Stimulated activated CD4-positive, alpha-beta T cell treated with anti-CD3 and anti-CD28 coated beads, Interleukin-4, amount 100 ng/mL, for 48 hours (primary cell): Measurements from ENCODE around the gene RPS6KA2.

Experiments used
- DNase-seq, 2 donors: peaks; one replicate each; pipeline ENCODE4 v3.0.0-alpha.2; 2020; ENCODE audit warnings: low read depth in 2 of 2

RPS6KA2 gene

GRCh38 chr6:166573511-166574216, 53.4 kb downstream of the RPS6KA2 start:
- DNase-seq, result no peak

DNA sequence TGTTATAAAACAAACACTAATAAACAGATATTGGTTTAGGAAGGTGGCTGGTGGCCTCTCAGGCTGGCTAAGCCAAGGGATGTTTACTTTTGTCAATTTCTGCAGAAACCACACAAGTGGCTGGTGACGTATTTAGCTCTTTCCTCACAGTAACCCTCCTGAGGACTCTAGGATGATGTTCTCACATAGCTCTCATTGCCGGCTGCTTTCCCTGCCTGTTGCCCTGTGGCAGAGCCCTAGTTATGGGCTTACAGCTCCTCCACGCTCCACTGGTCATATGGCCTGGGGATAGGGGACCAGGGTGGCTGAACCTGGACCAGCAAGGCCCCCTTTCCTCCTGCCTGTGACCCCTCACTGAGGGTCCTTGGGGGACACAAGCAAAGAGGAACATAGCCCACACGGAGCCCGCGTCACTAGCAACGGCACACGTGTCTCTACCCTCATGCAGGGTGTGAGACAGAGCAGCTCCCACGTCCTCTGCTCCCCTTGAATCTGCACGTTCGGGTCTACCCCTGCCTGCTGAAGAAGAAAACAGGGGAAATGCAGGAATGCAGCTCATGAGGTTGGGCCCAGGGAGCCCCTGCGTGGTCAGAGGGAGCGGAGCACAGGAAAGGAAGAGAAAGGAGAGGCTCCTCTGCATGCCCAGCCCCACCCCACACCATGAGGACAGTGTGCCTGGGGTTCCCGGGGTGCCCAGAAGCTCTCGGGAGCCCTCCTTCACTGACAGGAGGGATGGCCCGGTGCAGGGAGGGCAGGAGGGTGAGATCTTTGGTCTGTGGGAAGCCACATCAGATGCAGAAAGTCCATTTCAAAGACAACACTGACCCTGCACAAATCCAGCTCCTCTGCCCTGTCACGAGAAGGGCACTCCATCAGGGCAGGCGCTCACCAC, 54.4 kb downstream of the RPS6KA2 start:
- no peak for DNase-seq

GRCh38 chr6:166570929-166571713, 55.9 kb downstream of the RPS6KA2 start:
- no peak for DNase-seq

GRCh38 chr6:166569206-166569605, 57.8 kb downstream of the RPS6KA2 start:
- no peak for DNase-seq

- no peak for DNase-seq
Measured at GRCh38 chr6:166567813-166568212, 59.2 kb downstream of the RPS6KA2 start.

DNA sequence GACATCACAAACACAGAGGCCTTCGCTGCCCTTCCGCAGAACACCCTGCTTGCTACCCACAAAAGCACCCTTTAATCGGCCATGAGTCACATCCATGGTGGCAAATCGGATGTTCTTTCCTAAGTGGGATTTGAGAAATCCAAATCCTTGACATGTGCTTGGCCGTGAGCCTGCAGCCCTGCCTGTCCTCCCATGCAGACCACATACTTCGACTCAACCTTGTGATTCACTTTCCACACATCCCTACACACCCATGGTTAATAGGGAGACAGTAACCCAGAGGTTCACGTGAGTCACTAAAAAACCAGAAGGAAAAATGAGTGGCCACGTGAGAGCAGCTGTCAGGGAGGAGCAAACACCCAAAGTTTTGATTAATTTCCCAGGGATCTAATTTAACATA, 59.9 kb downstream of the RPS6KA2 start:
- no peak for DNase-seq

GRCh38 chr6:166566026-166567011, 60.7 kb downstream of the RPS6KA2 start:
- no peak for DNase-seq

DNA sequence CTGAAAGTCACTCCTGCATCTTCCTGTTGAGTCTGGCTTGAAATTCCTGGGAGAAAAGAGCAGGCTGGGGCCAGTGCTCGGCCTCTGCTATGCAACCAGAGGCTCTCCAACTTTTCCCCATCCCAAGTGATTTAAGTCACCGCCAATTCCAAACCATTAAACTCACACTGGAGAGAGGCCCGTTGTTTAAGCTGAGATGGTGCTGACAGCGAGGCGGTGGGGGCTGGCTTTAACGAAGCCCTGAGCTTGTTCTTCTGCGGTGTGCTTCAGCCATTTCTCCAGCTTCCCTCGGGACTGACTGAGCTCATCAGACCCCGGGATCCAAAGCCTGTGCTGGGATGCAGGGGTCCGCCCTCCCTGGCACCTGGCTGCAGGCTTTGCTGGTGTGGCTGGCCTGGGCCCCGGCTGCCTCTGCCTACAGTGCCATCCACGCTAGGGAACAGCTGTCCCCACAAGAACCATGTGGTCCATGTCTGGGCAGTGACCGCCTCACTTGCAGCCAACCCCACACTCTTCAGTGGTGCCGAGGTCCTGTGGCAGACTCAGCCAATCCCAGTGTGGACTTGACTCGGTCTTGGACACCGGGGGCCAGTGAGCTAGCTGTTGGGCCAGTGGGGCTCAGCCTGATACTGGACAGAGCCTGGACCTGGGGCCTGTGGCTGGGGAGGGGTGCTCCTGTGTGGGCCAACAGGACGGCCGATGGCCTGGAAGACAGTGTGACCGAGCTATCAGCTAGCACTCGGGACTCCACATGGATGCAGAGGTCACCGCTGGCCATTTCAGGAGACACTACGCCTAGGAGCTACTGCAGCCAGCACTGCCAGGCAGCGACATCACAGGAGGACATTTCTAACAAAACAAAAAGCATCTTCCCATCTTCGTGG, 61.7 kb downstream of the RPS6KA2 start:
- DNase-seq, result no peak

DNA sequence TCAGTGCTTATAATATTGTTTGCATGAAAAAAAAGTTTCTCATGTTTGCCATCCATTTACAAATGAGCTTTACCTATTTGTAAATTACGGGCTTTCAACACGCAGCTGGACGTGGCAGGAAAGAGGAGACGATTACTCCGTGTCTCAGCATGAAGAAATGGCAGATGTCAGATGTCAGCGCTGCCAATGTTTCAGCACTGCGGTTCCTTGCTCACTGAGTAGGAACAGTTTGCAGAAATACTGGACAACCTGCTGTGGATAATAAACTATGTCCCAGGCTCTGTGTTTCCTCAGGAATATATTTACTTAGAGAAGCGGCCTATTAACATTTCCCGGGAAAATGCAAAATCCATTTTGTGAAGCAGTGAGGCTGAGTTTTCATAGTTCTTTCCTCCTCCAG, 63.2 kb downstream of the RPS6KA2 start:
- DNase-seq, result no peak

DNA sequence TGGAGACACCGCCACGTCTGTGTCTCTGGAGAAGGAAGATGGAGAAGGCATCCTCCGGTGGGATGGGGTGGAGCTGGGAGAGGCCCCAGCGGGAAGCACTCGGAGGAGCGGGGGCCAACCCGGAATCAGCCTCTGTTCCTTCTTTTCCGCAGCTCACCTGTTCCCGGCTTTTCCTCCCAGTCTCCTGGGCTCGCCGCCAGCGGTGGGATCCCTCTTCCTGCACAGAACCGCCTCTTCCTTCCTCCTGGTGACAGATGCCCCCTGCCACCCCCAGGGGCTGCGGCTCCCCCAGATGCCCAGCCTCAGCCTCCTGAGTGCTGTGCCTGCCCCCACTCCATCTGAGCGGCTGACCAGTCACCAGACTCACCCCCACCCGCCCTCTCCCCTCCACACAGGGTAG, 63.9 kb downstream of the RPS6KA2 start:
- no peak for DNase-seq

DNA sequence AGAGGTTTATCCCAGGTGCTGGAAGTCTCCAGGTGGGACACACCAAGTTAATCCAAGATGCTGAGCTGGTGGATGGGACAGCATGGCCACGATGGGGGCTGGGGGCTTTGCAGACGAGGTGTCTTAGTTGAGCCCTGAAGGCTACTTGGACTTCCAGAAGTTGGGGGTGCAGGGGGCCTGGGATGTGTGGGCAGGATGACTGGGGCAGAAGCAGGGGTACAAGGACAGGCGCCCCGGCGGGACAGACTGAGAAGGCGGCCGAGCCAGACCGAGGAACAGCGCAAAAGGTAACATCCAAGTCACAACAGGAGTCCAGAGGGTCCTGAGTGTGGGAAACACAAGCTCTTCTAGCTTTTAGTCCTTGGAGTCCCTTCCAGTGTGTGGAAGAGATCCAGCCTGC, 64.3 kb downstream of the RPS6KA2 start:
- DNase-seq, result no peak

DNA sequence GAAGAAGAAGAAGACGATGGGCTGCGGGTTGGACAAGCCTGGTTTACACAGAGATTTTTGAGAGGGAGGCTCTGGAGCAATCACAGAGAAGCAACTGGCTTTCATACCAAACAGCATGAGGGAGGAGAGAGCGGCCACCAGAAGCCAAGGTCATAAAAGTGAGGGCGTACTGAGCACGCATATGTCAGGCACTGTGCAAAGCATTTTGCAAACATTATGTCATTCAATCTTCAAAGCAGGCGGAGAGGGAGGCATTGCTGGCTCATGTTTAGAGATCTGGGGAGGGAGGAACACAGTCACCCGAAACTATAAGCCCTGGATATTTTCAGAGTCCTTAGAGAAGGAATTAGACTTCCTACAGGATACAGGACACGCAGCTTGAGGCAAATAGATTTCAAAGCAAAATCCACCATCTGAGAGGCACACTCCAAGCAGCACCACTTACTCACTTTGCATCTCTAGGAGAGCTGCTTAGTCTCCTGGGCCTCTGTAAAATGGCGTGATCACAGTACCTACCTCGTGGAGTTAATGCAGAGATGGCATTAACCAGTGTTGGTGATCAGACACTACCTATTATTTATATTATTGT, 65.2 kb downstream of the RPS6KA2 start:
- no peak for DNase-seq

DNA sequence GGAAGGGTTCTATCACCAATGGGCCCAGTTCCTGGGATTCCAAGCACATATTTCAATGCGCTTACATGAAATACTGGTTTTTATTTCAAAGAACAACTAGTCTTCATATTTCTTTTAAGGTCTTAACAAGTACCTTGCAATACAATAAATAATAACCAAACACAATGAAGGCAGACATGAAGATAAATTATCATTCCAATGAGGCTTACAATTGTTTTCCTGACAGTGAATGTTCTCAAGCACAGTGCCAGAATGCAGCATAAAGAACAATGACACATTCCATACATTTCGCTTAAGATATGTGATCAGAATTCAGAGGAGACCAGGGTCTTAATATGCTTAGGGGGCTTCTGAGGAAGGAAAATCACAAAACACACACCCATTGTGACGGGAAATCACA, 66.8 kb downstream of the RPS6KA2 start:
- no peak for DNase-seq

DNA sequence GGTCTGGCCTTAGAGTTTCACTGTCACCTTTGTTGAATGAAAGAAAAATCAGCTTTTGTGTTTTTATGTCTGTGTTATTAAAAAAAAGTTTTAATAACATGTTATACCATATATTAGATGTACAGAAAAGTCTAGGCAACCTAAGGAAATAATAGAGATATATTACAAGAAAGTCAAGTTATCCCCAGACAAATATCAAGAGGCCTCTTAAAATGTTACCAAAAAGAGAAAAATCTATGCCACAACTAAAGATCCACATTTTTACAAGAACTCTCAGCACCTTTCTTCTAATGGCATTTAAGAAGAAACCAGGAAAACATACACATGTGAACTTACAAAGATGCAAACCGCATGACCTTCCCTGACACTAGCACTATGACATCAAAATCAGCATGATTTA, 67.4 kb downstream of the RPS6KA2 start:
- no peak for DNase-seq

GRCh38 chr6:166559211-166559610, 67.8 kb downstream of the RPS6KA2 start:
- DNase-seq, result no peak

DNA sequence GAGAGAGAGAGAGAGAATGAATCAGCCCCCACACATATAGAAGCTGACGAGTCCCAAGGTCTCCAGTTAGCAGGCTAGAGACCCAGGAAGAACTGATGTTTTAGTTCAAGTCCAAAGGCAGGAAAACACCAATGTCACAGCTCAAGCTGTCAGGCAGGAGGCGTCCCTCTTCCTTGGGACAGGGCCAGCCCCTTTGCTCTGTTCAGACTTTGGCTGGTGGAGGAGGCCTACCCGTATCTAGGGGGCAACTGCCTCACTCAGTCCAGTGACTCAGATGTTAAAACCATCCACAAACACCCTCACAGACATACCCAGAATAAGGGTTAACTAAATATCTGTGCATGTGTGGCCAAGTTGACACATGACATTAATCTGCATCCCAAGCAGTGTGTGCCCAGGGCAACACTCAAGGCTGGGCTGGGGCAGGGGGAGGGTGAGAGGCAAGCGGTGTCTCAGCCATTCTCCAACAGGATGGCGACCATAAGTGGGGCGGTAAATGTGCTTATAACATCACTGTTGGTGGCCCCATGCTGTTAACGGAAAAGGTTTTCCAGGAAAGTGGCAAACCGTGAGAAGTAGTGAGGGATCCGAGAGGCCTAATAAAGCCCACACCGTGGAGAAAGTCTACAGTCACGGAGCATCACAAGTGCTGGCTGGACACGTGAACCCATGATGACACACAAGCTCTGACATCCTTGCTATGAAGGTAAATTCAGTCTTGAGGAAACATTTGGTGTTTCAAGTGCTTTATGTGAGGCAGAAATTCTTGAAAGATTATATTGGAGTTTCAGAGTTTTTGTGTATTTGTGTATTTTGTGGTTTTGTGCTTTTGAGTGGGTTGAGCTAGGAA, 68.7 kb downstream of the RPS6KA2 start:
- no peak for DNase-seq

DNA sequence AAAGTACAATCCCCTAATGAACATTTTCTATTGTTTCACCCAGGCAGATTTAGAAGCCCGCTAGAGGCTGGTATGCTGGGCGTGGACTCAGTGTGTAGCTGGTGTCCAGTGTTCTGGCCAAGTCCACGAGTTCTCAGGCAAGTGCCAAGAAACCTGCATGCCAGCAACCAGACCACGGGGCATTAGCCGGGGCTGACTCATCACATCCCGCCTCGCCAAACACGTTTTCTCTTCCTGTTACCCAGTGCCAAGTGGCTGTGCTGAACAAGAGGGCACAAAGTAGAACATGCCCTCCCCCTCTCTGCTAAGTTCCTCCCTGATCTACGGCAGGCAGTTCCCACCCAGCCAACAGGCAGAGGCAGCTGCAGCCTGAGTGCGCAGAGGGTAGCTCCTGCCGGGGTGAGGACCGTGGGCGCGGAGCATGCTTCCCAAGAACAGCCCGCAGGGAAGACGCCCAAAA, 70.2 kb downstream of the RPS6KA2 start:
- DNase-seq, result no peak

GRCh38 chr6:166556336-166556735, 70.7 kb downstream of the RPS6KA2 start:
- no peak for DNase-seq

- no peak for DNase-seq
Measured at GRCh38 chr6:166555086-166555485, 72.0 kb downstream of the RPS6KA2 start.
